GM18508 (cell line): ENCODE data around the gene SLCO3A1.
"Not testable (repeated sequence)": the region's sequence is repeated elsewhere in the genome, so short reads cannot be mapped to it uniquely, and the experiment has no call there.

Experiments
- ATAC-seq: cut with Tn5 transposase; IDR thresholded peaks from one replicate; pipeline ENCODE4 v1.9.1; 2021; ENCODE audit warnings: moderate number of reproducible peaks; ENCODE audit not compliant: insufficient read depth, unreplicated experiment

SLCO3A1 gene

GRCh38 chr15:92166029-92166428 lies 312.5 kb downstream of the SLCO3A1 start:
- no peak for ATAC-seq

DNA sequence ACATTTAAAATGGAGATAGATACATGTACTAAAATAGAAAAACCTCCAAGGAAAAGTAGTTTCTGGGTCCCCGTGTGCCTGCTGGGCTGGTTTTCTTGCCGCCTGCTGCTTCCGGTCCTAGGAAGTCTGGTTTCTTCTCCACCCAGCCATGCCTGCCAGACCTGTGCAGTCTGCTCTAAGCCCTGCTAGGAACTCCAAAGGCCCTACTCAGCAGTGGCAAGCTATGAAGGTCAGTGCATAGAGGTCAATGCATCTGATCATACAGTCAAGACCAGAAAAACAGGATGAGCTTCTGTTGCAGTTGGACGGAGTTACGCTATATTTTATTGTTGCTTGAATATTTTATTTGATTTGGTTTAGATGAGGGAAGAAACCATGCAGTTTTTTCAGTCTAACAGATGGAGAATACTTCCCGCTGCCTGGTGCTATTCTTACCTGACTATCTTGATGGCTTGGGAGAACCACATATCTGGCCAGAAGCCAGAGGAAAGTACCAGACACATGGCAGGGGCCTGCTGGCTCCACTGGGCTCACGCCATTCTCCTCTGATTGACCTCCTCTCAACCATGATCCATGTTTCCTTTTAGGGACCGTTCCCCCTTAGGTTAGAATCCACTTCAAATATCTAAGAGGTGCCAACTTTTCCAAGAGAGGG lies 313.4 kb downstream of the SLCO3A1 start:
- no peak for ATAC-seq

GRCh38 chr15:92167451-92167850 lies 313.9 kb downstream of the SLCO3A1 start:
- ATAC-seq, result no peak

DNA sequence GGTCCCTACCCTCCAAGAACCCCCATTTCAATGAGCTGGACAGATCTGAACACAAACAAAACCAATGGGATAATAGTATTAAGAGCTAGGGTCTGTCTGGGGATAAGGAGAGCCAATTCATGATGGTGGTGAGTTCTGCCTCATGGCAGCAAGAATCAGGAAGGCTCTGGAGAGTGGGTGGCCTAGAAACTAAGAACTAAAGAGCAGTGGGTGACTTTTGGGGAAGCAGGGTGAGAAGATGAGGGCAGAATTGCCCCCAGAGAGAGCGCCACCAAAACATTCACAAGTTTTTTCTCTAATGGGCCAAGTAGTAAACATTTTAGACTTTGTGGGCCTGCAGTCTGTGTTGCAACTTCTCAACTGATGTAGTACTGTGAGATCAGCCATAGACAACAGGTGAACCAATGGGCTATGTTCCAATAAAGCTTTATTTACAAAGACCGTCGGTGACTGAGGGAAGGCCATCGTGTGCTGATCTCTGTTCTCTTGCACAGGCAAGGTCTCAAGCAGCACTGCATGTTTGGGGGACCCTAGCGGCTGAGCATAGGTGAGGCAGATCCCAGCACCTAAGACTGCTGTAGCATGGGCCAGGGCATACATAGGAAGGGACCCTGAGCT lies 314.7 kb downstream of the SLCO3A1 start:
- no peak for ATAC-seq

- ATAC-seq, result no peak
Measured at GRCh38 chr15:92170897-92171296, 317.4 kb downstream of the SLCO3A1 start.

DNA sequence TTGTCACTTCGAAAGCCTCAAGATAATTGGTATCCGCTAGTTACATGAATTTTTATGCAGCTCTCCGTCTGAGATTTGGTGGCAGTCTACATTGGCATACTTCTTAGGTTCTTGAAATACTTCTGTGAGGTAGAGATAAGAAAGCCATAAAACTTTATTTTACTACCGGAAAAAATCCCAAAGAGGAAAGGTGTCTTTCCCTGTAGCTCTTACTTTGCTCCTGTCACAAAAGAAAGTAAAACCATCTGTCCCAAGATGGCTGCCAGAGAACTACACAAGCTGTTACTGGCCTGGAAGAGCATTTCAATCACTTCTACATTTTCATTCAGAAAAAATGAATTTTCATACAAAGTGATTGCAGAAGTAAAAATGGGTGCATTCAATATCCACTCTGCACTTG lies 325.4 kb downstream of the SLCO3A1 start:
- ATAC-seq, result no peak

DNA sequence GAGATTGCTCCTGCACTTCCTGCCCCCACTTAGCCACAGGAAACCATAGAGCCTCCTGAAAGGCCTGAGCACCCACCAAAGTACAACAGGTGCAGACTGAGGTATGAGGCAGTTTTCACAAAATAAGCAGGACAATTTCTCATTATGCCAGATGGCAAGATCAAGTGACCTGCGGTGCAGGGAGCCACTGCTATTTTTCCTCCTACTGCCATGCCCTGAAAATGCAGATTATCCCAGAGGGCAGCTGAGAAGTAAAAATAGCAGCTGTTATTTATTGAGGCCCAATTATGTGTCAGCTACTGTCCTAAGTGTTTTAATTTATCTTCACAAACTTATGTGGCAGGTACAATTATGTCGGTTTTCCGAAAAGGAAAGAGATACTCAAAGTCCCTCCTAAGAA lies 330.6 kb downstream of the SLCO3A1 start:
- ATAC-seq, result no peak

- no peak for ATAC-seq
Measured at GRCh38 chr15:92184679-92185230, 331.2 kb downstream of the SLCO3A1 start.

GRCh38 chr15:92187975-92188374 lies 334.5 kb downstream of the SLCO3A1 start:
- no peak for ATAC-seq

GRCh38 chr15:92189166-92189565 lies 335.7 kb downstream of the SLCO3A1 start:
- no peak for ATAC-seq

DNA sequence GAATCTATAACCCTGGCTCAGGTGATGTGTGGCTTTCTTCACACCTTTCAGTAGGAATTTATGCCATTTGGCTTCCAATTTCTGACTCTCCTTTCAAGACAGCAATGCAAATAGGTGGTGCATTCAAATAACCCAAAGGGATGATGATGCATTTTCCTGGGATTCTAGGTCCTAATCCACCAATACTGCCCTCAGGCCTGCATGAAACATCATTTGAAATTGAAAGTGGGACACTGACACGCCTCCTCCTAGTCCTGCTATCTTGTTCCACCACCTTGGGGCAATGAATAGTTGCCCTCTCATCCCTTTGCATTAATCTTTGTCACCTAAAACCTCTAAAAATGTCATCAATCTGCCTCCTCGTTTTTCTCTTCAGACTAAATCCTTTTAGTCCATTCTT lies 341.7 kb downstream of the SLCO3A1 start:
- no peak for ATAC-seq

GRCh38 chr15:92196342-92196741 lies 342.8 kb downstream of the SLCO3A1 start:
- ATAC-seq, result no peak

- ATAC-seq, result no peak
Measured at GRCh38 chr15:92197746-92198145, 344.2 kb downstream of the SLCO3A1 start.

- ATAC-seq, result no peak
Measured at GRCh38 chr15:92200891-92201290, 347.4 kb downstream of the SLCO3A1 start.

DNA sequence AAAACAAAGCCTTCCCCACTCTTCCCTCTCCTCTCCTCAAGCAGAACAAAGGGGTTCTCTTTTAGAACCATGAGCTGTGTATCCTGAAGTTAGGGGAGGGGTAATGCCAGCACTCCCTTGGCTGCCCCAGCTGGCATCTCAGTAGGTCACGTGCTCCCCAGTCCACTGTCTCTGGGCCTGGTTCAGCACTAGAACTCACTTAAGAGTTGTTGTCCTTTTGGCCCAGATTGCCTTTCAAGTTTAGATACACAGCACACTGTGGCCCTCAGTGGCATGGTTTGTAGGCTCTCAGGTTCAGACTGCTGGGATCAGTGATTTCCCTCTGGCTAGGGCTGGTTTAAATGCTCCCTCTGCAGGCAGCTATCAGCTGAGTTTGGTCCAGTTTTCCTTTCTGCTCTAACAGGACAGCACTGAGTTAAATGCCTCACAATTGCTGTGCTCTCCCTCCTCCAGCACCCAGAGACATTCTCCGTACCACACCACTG lies 351.8 kb downstream of the SLCO3A1 start:
- ATAC-seq, result no peak

DNA sequence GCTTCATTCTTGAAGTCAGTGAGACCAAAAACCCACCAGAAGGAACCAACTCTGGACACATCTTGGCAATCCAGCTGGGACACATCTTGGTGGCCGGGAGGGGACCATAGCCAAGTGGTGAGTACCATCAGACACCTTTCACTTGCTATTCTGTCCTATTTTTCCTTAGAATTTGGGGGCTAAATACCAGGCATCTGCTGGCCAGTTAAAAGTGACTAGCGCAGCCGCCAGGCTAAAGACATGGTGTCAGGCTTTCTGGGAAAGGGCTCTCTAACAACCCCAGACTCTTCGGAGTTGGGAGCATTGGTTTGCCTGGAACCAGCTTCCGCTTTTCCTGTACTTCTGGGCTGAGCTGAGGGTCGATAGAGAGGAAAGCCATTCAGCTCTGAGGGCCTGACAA lies 354.1 kb downstream of the SLCO3A1 start:
- not testable (repeated sequence) for ATAC-seq
